ENCODE data around the gene EGFR.

The EGFR gene

GRCh38 chr7:54992871-54993475 lies 25.8 kb upstream of the EGFR start:
- no peak overlapping the region for H3K4me3 Mint-ChIP-seq
- H3K27ac Mint-ChIP-seq: no peak overlapping the region
- H3K27me3 Mint-ChIP-seq: no peaks in the 10 kb centered on the region
- peaks cover 15% of the 10 kb centered on the region for H3K9me3 Mint-ChIP-seq
- no peaks in the 10 kb centered on the region for H3K36me3 Mint-ChIP-seq (ENCODE audit: low read depth)
- intact Hi-C loops (cut with micrococcal nuclease): no loop called here
- no peaks in the 10 kb centered on the region for H3K4me1 Mint-ChIP-seq (ENCODE audit: low read depth)

DNA sequence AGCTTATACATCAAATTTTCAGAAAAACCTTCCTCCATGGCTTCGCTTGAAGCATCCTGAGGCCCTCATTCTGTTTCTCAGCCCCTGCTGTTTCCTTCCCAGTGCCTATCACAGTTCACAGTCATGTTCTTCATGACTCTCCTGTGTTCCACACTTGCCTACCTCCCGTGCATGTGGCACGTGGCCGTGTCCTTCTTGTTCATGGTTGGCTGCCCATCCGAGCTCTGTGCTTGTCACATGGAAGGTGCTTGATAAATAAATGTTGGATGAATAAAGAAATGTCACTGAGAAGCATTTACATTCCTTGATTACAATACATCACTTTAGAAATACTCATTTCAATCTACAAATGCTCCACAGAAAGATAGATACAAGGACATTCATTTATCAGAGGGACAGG lies 23.7 kb upstream of the EGFR start:
- H3K4me3 Mint-ChIP-seq: no peak overlapping the region
- H3K27ac Mint-ChIP-seq: no peak overlapping the region
- H3K9me3 Mint-ChIP-seq: peaks cover 15% of the 10 kb centered on the region
- no peaks in the 10 kb centered on the region for H3K36me3 Mint-ChIP-seq (ENCODE audit: low read depth)
- H3K27me3 Mint-ChIP-seq: no peaks in the 10 kb centered on the region
- H3K4me1 Mint-ChIP-seq (ENCODE audit: low read depth): no peaks in the 10 kb centered on the region
- intact Hi-C loops (cut with micrococcal nuclease): no loop called here

DNA sequence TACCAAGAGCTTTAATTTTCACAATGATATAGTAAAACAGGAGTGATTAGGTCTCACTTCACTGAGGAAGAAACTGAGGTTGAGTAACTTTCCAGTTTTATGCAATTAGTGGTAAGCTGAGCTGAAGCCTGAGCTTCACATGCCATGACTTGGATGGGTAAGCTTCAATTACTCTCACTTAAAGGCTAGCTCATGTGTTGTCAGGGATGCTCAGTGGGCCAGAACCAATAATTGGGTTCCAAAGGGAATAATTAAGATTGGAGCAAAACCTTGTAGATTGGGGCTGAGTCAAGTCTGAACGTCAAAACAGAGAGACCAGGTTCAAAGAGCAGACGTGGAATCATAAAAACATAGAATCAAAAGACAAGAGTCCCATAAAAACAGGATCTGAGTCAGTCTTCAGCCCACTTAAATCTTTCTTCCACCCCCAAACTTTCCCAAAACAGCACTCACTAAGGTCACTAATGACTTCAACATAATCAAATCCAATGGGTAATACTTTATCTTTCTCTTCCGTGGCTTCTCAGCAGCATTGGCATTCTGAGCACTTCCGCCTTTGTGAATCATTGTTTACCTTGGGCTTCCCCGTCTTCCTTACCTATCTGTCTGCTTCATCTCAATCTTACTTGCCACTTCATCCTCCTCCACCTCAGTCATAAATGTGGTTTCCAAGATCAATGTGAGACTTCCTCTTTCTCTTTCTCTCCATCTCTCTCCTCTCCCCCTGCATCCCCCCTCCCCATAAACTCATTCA lies 23.0 kb upstream of the EGFR start:
- H3K4me3 Mint-ChIP-seq: no peak overlapping the region
- peaks cover 9% of the 10 kb centered on the region for H3K9me3 Mint-ChIP-seq
- intact Hi-C loops (cut with micrococcal nuclease): no loop called here
- H3K4me1 Mint-ChIP-seq (ENCODE audit: low read depth): no peaks in the 10 kb centered on the region
- H3K27ac Mint-ChIP-seq: no peak overlapping the region
- H3K27me3 Mint-ChIP-seq: no peaks in the 10 kb centered on the region
- H3K36me3 Mint-ChIP-seq (ENCODE audit: low read depth): no peaks in the 10 kb centered on the region

DNA sequence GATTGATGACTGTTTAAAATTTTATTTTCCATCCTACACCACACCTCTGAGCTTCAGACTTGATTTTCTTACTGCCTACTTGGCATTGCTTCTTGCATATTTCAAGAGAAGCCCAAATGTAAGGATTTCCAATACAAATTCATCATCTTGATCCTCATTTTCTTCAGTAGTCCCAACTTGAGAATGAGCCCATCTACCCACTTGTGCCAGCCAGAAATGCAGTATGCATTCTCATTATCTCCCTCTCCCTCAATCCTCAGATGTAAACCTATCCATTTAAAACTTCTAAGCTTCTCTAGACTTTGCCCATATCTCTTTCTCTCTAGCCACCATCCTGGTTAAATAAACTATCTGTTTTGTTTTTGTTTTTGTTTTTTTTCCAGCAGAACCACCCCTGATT lies 22.4 kb upstream of the EGFR start:
- no peaks in the 10 kb centered on the region for H3K27me3 Mint-ChIP-seq
- H3K4me3 Mint-ChIP-seq: no peak overlapping the region
- H3K9me3 Mint-ChIP-seq: peaks cover 3% of the 10 kb centered on the region
- no peaks in the 10 kb centered on the region for H3K4me1 Mint-ChIP-seq (ENCODE audit: low read depth)
- no peak overlapping the region for H3K27ac Mint-ChIP-seq
- no peaks in the 10 kb centered on the region for H3K36me3 Mint-ChIP-seq (ENCODE audit: low read depth)
- intact Hi-C loops (cut with micrococcal nuclease): no loop called here

DNA sequence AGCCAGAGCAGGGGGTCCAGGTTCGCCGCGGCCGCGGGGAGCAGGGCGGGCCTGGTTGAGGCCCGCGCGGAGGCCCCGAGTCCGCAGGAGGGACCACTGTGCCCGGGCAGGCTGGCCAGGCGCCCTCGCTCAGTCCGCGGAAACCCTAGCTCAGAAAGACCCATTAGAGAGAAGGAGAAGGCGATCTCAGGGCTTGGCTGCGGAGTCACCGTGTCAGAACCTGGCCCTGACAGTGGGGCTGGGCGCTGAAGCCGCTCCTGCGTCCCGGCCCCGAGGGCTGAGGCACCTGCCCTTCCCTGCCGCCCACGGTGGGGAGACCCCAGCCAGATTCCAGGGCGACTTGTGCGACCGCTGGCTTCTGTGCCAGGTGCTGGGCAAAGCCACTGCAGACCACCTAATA lies 14.2 kb upstream of the EGFR start:
- peaks cover 9% of the 10 kb centered on the region for H3K9me3 Mint-ChIP-seq
- H3K4me1 Mint-ChIP-seq (ENCODE audit: low read depth): no peaks in the 10 kb centered on the region
- H3K4me3 Mint-ChIP-seq: no peak overlapping the region
- intact Hi-C loops (cut with micrococcal nuclease): no loop called here
- no peaks in the 10 kb centered on the region for H3K36me3 Mint-ChIP-seq (ENCODE audit: low read depth)
- no peak overlapping the region for H3K27ac Mint-ChIP-seq
- peaks cover 2% of the 10 kb centered on the region for H3K27me3 Mint-ChIP-seq

DNA sequence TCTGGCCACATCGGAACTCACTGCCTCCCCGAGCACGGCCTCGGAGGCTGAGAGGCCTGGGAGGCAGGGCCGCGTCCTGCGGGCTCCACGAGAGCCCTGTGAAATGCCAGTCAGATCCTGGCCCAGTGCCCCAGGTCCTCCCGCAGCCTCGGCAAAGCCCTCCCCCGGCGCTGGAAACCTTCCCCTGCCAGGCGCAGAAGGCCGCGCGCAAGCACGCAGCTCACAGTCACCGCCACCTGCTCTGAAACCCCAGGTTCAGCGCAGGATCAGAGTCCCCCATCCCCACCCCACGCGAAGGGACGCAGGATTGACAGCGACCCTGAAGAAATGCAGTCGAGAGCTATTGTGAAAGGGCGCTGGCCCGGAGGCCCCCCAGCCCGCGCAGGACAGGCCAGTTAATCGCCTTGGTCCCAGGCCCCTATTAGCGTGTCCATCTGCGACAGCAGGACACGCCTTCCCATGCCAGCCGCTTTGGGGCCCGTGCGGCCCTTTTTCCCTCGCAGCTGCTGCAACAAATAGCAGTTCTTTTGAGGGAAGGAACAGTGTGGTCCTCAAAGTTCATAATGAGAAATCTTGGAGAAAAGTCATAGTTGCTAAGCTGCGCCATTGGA lies 13.5 kb upstream of the EGFR start:
- Mint-ChIP-seq H3K27me3 (peaks cover 2% of the 10 kb centered on the region), H3K36me3 (ENCODE audit: low read depth) (no peaks in the 10 kb centered on the region), H3K27ac (no peak overlapping the region), H3K4me3 (no peak overlapping the region), H3K4me1 (ENCODE audit: low read depth) (no peaks in the 10 kb centered on the region), H3K9me3 (peaks cover 9% of the 10 kb centered on the region)
- intact Hi-C loops (cut with micrococcal nuclease): no loop called here

DNA sequence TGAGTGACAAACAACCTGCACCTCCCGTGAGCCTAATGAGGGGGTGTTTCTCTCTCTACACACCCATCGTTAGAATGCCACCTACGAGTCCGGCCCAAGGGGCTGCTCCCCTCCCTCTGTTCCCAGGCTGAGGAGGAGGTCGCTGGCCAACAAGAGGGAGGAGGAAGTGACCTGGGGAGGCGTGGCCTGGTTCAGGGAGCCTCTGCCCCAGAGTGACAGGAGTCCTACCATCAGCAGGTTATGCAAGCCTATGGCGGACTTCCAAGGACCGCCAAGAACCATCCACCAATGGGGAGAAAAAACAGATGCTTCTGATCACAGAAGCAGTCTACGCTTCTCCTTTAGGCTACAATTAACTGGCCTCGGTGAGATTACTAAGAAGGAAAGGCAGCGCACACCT lies 12.3 kb upstream of the EGFR start:
- peaks cover 2% of the 10 kb centered on the region for H3K27me3 Mint-ChIP-seq
- no peak overlapping the region for H3K27ac Mint-ChIP-seq
- no peaks in the 10 kb centered on the region for H3K36me3 Mint-ChIP-seq (ENCODE audit: low read depth)
- no peak overlapping the region for H3K4me3 Mint-ChIP-seq
- intact Hi-C loops (cut with micrococcal nuclease): no loop called here
- H3K9me3 Mint-ChIP-seq: peaks cover 9% of the 10 kb centered on the region
- H3K4me1 Mint-ChIP-seq (ENCODE audit: low read depth): no peaks in the 10 kb centered on the region

DNA sequence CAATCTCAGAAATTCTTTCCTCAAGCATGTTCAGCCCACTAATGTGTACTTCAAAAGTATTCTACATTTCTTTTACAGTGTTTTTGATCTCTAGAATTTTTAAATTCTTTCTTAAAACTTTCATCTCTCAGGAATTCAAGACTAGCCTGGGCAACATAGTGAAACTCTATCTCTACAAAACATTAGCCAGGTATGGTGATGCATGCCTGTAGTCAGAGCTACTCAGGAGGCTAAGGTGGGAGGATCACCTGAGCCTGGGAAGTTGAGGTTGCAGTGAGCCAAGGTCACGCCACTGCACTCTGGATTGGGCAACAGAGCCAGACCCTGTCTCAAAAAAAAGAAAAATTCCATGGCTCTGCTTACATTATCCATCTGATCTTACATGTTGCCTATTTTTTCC lies 5.0 kb upstream of the EGFR start:
- H3K4me3 Mint-ChIP-seq: no peak overlapping the region
- H3K27ac Mint-ChIP-seq: no peak overlapping the region
- peaks cover 24% of the 10 kb centered on the region for H3K27me3 Mint-ChIP-seq
- H3K9me3 Mint-ChIP-seq: no peaks in the 10 kb centered on the region
- no peaks in the 10 kb centered on the region for H3K36me3 Mint-ChIP-seq (ENCODE audit: low read depth)
- no peaks in the 10 kb centered on the region for H3K4me1 Mint-ChIP-seq (ENCODE audit: low read depth)
- intact Hi-C loops (cut with micrococcal nuclease): no loop called here

DNA sequence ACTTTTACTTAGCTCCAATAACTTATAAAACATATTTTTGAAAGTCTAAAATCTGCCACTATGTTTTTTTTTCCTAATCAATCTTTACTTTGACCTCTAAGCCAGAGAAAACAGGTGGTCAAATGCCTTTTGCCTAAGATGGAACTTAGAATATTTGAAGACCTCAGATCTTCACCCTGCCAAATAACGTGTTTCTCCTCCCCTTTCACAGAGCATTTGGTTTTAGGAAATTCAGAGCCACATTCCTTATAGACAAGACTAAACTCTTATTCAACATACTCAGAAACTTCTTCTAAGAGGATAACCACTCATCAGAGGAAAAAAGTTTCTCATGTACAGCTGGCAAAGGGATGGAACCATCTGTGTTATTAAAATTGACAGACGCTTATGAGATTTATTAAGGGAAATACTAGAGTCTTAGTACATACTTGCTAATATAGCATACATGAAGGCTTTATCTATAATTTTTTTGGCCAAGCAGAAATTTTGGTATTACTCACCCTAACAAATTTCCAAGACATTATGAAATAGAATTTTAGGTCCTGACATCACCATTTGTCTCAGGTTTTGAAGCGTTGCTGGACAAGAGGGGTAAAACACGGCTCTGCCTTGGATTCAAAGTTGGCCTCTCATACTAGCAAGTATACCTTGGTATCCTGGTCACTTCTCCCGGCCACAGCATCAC lies 2.6 kb upstream of the EGFR start:
- Mint-ChIP-seq H3K9me3 (no peaks in the 10 kb centered on the region), H3K27me3 (peaks cover 45% of the 10 kb centered on the region), H3K36me3 (ENCODE audit: low read depth) (no peaks in the 10 kb centered on the region), H3K4me3 (no peak overlapping the region), H3K27ac (no peak overlapping the region), H3K4me1 (ENCODE audit: low read depth) (no peaks in the 10 kb centered on the region)
- intact Hi-C loops (cut with micrococcal nuclease): no loop called here

- H3K27ac Mint-ChIP-seq: no peak overlapping the region
- no peaks in the 10 kb centered on the region for H3K36me3 Mint-ChIP-seq (ENCODE audit: low read depth)
- H3K27me3 Mint-ChIP-seq: peaks cover 50% of the 10 kb centered on the region
- no peak overlapping the region for H3K4me3 Mint-ChIP-seq
- no peaks in the 10 kb centered on the region for H3K9me3 Mint-ChIP-seq
- no peaks in the 10 kb centered on the region for H3K4me1 Mint-ChIP-seq (ENCODE audit: low read depth)
- intact Hi-C loops (cut with micrococcal nuclease): no loop called here
These were observed 2.1 kb upstream of the EGFR start for GRCh38 chr7:55016746-55017090.

DNA sequence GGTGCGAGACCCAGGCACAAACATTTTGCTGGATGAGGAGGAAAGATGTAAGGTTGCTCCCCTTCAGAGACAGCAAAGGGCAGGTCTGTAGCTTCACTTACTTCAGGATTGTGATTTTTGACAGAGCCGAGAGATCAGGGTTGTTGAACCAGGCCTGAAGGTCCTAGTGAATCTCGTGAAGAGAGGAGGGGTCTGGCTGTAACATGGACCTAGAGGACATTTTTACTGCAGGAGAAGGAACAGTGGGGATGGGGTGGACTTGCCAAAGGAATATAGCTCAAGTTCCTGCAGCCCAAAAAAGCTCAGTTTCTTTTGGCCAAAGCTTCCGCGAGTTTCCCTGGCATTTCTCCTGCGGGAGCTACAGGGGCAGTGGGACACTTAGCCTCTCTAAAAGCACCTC lies 976 bp upstream of the EGFR start:
- Mint-ChIP-seq H3K27ac (no peak overlapping the region), H3K27me3 (peaks cover 55% of the 10 kb centered on the region), H3K4me3 (no peak overlapping the region), H3K36me3 (ENCODE audit: low read depth) (no peaks in the 10 kb centered on the region), H3K4me1 (ENCODE audit: low read depth) (no peaks in the 10 kb centered on the region), H3K9me3 (no peaks in the 10 kb centered on the region)
- intact Hi-C loops (cut with micrococcal nuclease): no loop called here

DNA sequence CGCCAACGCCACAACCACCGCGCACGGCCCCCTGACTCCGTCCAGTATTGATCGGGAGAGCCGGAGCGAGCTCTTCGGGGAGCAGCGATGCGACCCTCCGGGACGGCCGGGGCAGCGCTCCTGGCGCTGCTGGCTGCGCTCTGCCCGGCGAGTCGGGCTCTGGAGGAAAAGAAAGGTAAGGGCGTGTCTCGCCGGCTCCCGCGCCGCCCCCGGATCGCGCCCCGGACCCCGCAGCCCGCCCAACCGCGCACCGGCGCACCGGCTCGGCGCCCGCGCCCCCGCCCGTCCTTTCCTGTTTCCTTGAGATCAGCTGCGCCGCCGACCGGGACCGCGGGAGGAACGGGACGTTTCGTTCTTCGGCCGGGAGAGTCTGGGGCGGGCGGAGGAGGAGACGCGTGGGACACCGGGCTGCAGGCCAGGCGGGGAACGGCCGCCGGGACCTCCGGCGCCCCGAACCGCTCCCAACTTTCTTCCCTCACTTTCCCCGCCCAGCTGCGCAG lies 424 bp downstream of the EGFR start:
- H3K36me3 Mint-ChIP-seq (ENCODE audit: low read depth): no peaks in the 10 kb centered on the region
- peaks cover 55% of the 10 kb centered on the region for H3K27me3 Mint-ChIP-seq
- no peak overlapping the region for H3K4me3 Mint-ChIP-seq
- no peak overlapping the region for H3K27ac Mint-ChIP-seq
- no peaks in the 10 kb centered on the region for H3K9me3 Mint-ChIP-seq
- no peaks in the 10 kb centered on the region for H3K4me1 Mint-ChIP-seq (ENCODE audit: low read depth)
- intact Hi-C loops (cut with micrococcal nuclease): no loop called here

- H3K4me1 Mint-ChIP-seq (ENCODE audit: low read depth): no peaks in the 10 kb centered on the region
- no peaks in the 10 kb centered on the region for H3K36me3 Mint-ChIP-seq (ENCODE audit: low read depth)
- intact Hi-C loops (cut with micrococcal nuclease): no loop called here
- peaks cover 55% of the 10 kb centered on the region for H3K27me3 Mint-ChIP-seq
- no peaks in the 10 kb centered on the region for H3K9me3 Mint-ChIP-seq
- no peak overlapping the region for H3K27ac Mint-ChIP-seq
- no peak overlapping the region for H3K4me3 Mint-ChIP-seq
These were observed 1.1 kb downstream of the EGFR start for GRCh38 chr7:55019691-55020465.

GRCh38 chr7:55020466-55020871 lies 1.7 kb downstream of the EGFR start:
- intact Hi-C loops (cut with micrococcal nuclease): no loop called here
- Mint-ChIP-seq H3K36me3 (ENCODE audit: low read depth) (no peaks in the 10 kb centered on the region), H3K27me3 (peaks cover 54% of the 10 kb centered on the region), H3K4me3 (no peak overlapping the region), H3K27ac (no peak overlapping the region), H3K9me3 (no peaks in the 10 kb centered on the region), H3K4me1 (ENCODE audit: low read depth) (no peaks in the 10 kb centered on the region)

Measured in dendritic cell treated with granulocyte-macrophage colony-stimulating factor and Interleukin-4, amounts not matched to agents 40 ng/mL and 50 ng/mL, for 4 days (primary cell).